DND-41 (cell line): ENCODE measurements around the gene EGFL8.

Experiments used
- ATAC-seq: fragments of 200-7000 bp; cut with Tn5 transposase; 3 replicates; pipeline ENCODE4 v1.9.1; 2021; ENCODE audit warnings: low read depth; ENCODE audit not compliant: insufficient read depth
- DNase-seq: peaks from one replicate; pipeline ENCODE4 v3.0.0-alpha.2; 2020
- H2AFZ ChIP-seq: 2 replicates; pipeline ENCODE4 v1.6.0; 2012; ENCODE audit warnings: low read depth, low read length
- H3K27ac ChIP-seq: 2 replicates; pipeline ENCODE4 v1.5.1; 2012; ENCODE audit warnings: low read length, inconsistent platforms
- H3K27me3 ChIP-seq: fragments of 200-600 bp; sonication (generic); 2 replicates; pipeline ENCODE4 v1.6.0; 2012; ENCODE audit warnings: low read length, mild to moderate bottlenecking, inconsistent platforms; ENCODE audit not compliant: insufficient read depth, poor library complexity
- H3K36me3 ChIP-seq: 2 replicates; pipeline ENCODE4 v1.5.1; 2012; ENCODE audit warnings: low read length, inconsistent platforms; ENCODE audit not compliant: insufficient read depth
- H3K4me1 ChIP-seq: 2 replicates; pipeline ENCODE4 v1.5.1; 2012; ENCODE audit warnings: mild to moderate bottlenecking, low read length; ENCODE audit not compliant: insufficient read depth
- H3K4me2 ChIP-seq: 2 replicates; pipeline ENCODE4 v1.6.0; 2012; ENCODE audit warnings: mild to moderate bottlenecking, moderate library complexity, low read length, inconsistent platforms; ENCODE audit not compliant: insufficient read depth
- H3K4me3 ChIP-seq, 2 experiments: fragments of 200-600 bp in 1 of 2; shearing (Covaris generic) in 1 of 2; 2 replicates each; pipeline ENCODE4 v1.5.1; 2012 to 2016; ENCODE audit warnings: inconsistent platforms in 2 of 2, low read length in 2 of 2, mild to moderate bottlenecking in 2 of 2, low read depth in 1 of 2, moderate library complexity in 1 of 2
- H3K79me2 ChIP-seq: 2 replicates; pipeline ENCODE4 v1.6.0; 2012; ENCODE audit warnings: low read length, inconsistent platforms; ENCODE audit not compliant: insufficient read depth
- H3K9ac ChIP-seq: 2 replicates; pipeline ENCODE4 v1.6.0; 2012; ENCODE audit warnings: low read depth, mild to moderate bottlenecking, inconsistent platforms, low read length, moderate library complexity
- H3K9me3 ChIP-seq: 2 replicates; pipeline ENCODE4 v1.5.1; 2012; ENCODE audit warnings: low read length, moderate library complexity, mild to moderate bottlenecking, inconsistent platforms; ENCODE audit not compliant: insufficient read depth, severe bottlenecking
- H4K20me1 ChIP-seq: 2 replicates; pipeline ENCODE4 v1.6.0; 2012; ENCODE audit warnings: low read length; ENCODE audit not compliant: insufficient read depth
- EZH2 ChIP-seq: IDR thresholded peaks from 3 replicates; pipeline ENCODE4 v1.6.1; 2012; ENCODE audit warnings: borderline replicate concordance, low read depth, mild to moderate bottlenecking, moderate library complexity, low read length, inconsistent platforms; ENCODE audit not compliant: severe bottlenecking
- TF ChIP-seq, protein P1 (sequence below): IDR thresholded peaks from 2 replicates; pipeline ENCODE4 v1.5.1; 2012; ENCODE audit warnings: borderline replicate concordance, low read length, moderate library complexity, mild to moderate bottlenecking; ENCODE audit not compliant: poor library complexity, severe bottlenecking; ENCODE audit errors: extremely low read depth

EGFL8 gene

DNA sequence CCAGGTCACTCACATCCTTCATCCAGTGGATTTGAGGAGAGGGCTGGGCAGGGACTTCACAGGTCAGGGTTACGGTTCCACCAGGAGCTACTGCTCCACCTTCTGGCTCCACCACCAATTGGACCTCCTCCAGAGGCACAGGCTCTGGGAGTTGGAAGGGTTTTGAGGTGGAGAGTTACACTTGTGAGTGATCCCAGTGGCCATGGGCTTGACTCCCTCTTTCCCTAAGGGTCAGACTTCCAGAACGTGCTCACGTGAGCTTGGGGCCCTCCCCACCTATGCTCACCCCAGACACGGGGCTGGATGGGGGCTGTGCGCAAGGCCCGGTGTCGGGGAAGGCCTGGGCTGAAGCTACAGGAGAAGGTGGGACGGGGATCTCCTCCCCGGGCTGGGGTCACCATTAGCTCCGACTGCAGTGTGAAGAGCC lies 18.2 kb downstream of the EGFL8 start:
- H3K9ac ChIP-seq = no peak overlapping the region
- no peak overlapping the region for H2AFZ ChIP-seq
- no peak overlapping the region for H3K4me3 ChIP-seq
- TF ChIP-seq, protein P1, sequence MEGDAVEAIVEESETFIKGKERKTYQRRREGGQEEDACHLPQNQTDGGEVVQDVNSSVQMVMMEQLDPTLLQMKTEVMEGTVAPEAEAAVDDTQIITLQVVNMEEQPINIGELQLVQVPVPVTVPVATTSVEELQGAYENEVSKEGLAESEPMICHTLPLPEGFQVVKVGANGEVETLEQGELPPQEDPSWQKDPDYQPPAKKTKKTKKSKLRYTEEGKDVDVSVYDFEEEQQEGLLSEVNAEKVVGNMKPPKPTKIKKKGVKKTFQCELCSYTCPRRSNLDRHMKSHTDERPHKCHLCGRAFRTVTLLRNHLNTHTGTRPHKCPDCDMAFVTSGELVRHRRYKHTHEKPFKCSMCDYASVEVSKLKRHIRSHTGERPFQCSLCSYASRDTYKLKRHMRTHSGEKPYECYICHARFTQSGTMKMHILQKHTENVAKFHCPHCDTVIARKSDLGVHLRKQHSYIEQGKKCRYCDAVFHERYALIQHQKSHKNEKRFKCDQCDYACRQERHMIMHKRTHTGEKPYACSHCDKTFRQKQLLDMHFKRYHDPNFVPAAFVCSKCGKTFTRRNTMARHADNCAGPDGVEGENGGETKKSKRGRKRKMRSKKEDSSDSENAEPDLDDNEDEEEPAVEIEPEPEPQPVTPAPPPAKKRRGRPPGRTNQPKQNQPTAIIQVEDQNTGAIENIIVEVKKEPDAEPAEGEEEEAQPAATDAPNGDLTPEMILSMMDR = no peak
- no peak for TF ChIP-seq EZH2
- no peak overlapping the region for H3K4me2 ChIP-seq
- no peaks in the 10 kb centered on the region for H3K9me3 ChIP-seq
- H3K4me1 ChIP-seq = peaks cover 34% of the 10 kb centered on the region
- H3K36me3 ChIP-seq = peaks cover 70% of the 10 kb centered on the region
- no peak for DNase-seq
- peaks cover 26% of the 10 kb centered on the region for H3K79me2 ChIP-seq
- no peak for ATAC-seq
- no peaks in the 10 kb centered on the region for H4K20me1 ChIP-seq
- H3K27me3 ChIP-seq = no peaks in the 10 kb centered on the region
- H3K27ac ChIP-seq = no peak overlapping the region

DNA sequence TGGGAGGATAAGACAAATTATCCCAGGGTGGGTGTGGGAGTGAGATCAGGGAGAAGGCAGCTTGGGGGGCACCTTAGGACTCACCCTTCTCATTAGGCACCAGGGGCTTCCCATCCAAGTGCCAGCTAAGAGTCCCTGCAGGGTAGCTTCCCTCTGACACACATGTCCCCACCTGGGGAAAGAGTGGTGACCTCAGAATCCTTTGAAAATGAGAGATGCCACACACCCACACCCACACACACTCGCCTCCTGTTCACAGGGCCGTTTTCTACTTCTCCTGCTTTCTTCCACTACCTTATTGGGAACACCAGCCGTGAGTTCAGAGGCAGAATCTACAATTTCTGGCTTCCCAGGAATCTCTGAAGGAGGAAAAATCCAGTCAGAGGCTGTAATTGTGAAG lies 18.6 kb downstream of the EGFL8 start:
- DNase-seq (no peak), ATAC-seq (no peak)
- H3K27me3 ChIP-seq = no peaks in the 10 kb centered on the region
- no peak overlapping the region for H3K4me3 ChIP-seq
- H3K4me1 ChIP-seq = peaks cover 37% of the 10 kb centered on the region
- no peaks in the 10 kb centered on the region for H4K20me1 ChIP-seq
- H3K27ac ChIP-seq = no peak overlapping the region
- H2AFZ ChIP-seq = no peak overlapping the region
- H3K4me2 ChIP-seq = no peak overlapping the region
- no peak overlapping the region for H3K9ac ChIP-seq
- TF ChIP-seq EZH2 = no peak
- TF ChIP-seq, protein P1 = no peak
- H3K9me3 ChIP-seq = no peaks in the 10 kb centered on the region
- peaks cover 31% of the 10 kb centered on the region for H3K79me2 ChIP-seq
- peaks cover 75% of the 10 kb centered on the region for H3K36me3 ChIP-seq

DNA sequence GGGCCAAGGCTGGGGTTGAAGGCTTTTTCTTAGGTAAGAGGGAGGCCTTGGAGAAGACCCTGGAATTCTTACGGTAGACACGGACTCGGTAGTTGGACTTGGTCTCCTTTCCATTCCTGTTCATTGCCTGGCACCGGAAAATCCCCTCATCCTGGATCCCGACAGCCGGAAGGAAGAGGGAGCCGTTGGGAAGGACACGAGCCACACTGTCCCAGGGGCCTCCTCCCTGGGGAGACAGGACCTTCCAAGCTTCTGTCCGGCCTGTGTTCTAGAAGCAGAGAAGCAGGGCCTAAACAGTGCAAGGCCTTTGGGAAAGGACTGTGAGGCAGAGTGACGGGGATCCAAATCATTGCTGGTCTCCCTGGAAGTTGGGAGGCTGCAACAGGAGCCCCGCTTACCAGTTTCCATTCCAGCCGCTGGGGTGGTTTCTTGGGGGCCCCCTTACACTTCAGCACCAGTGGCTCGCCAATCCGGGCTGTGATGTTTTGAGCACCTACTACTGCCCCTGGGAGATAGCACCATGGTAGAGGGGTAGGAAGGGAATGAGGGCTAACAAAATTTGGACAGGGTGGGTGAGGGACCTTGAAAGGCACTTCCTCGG lies 19.2 kb downstream of the EGFL8 start:
- DNase-seq = no peak
- ATAC-seq = peak; percentile 10; the same call in 1 of the 3 replicates
- peaks cover 35% of the 10 kb centered on the region for H3K79me2 ChIP-seq
- peaks cover 43% of the 10 kb centered on the region for H3K4me1 ChIP-seq
- peaks cover 80% of the 10 kb centered on the region for H3K36me3 ChIP-seq
- no peak overlapping the region for H2AFZ ChIP-seq
- H3K4me2 ChIP-seq = no peak overlapping the region
- TF ChIP-seq, protein P1 = no peak
- TF ChIP-seq EZH2 = no peak
- H3K27me3 ChIP-seq = no peaks in the 10 kb centered on the region
- H3K9me3 ChIP-seq = no peaks in the 10 kb centered on the region
- H3K9ac ChIP-seq = no peak overlapping the region
- H4K20me1 ChIP-seq = no peaks in the 10 kb centered on the region
- no peak overlapping the region for H3K27ac ChIP-seq
- H3K4me3 ChIP-seq = no peak overlapping the region
